Measurements from ENCODE around the gene IGFALS.

The IGFALS gene

DNA sequence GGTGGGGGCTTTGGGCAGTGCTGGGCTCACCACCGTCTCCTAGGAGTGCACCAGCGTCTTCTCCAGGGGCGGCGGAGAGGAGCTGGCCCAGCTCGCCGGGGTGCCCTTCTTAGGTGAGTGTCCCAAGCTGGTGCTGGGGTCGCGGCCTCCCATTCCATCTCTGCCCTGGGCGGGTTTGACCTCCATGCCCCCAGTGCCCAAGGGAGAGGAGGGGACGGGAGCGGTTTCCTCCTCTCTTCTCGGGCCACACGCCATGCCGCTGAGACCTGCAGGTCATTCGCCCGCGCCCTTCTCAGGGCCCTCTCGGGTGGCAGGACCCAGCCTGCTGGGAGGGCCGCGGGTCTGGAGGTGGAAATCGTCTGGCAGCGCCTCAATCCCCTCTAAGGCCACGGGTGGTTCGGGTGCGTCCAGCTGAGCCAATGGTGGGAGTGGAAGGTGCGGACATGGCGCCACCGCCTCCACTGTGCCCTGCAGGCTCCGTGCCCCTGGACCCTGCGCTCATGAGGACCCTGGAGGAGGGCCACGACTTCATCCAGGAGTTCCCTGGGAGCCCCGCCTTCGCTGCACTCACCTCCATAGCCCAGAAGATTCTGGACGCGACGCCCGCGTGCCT lies 5.3 kb downstream of the IGFALS start:
- no peak for DNase-seq

DNA sequence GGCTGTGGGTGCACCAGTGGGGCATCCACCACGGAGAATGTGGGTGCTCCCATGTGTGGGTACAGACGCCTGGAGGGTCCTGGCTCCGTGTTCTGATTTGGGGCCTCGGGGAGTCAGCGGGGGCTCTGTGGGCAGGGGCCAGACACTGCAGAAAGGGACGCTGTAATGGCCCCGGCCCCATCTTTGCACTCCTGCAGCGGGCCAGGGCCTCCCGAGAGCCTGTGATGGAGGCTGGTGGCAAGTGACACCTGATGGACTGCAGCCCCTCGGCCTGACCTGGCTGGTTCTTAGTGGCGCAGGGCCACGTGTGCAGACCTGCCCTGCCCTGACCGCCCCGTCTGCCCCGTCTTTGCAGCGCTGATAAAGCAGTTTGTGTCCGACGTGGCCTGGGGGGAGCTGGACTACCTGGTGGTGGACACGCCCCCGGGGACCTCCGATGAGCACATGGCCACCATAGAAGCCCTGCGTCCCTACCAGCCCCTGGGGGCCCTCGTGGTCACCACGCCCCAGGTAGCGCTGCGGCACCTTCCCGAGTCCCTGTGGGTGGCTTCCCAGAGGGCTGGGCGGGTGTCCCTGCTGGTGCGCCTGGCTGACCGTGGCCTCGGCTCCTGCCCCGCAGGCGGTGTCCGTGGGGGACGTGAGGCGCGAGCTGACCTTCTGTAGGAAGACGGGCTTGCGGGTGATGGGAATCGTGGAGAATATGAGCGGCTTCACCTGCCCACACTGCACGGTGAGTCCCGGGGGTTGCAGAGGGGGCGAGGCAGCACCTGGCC lies 6.0 kb downstream of the IGFALS start:
- no peak for DNase-seq

DNA sequence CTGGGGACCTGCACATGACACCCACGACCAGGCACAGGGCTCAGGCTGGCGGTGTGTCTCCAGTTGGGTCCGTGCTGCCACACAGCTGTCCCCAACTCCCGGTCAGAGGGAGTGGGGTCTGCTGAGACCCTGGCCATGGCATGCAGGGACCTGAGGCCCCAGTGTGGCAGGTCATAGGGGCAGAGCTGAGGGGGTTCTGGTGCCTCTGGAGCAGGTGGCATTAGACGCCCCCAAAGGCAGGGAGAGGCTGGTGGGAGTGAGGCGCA lies 6.5 kb downstream of the IGFALS start:
- no peak for DNase-seq

DNA sequence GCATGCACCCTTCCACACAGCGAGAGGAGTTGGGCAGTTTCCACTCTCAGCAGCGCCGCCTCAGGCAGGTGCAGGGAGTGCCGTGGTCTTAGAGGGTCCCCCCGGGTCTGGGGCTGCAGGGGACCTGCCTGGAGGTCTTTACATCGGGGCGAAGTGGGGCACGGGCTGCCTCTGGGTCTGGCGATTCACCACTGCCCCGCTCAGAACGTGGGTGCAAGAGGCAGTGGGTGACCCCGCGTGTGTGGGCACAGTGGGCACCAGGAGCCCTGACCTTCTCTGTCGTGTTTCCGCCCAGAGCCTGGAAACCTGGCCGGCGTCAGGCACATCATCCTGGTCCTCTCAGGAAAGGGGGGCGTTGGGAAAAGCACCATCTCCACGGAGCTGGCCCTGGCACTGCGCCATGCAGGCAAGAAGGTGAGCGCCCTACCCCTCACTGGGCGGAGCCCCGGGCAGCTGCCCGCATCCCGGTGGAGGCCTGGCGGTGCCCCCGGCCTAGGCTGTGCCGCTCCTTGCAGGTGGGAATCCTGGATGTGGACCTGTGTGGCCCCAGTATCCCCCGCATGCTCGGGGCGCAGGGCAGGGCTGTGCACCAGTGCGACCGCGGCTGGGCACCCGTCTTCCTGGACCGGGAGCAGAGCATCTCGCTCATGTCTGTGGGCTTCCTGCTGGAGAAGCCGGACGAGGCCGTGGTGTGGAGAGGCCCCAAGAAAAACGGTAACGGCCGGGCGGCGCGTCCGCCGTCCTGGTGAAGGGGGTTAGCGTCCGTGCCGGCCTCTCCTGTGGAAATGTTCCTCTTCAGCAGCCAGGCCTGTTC lies 7.1 kb downstream of the IGFALS start:
- DNase-seq: no peak

DNA sequence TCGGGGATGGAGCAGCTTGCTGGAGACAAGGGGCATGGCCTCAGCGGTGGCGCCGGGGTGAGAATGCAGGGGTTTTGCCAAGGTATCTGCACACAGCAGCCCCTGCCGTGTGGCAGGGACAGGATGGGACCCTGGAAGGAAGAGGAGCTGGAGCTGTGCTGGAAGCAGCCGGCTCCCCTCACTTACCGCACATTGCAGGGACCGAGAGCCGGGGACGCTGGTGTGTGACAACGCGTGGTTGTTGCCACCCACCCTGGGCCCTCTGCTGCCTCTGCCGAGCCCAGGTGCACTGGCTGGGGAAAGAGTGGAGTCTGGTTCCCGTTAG lies 7.7 kb downstream of the IGFALS start:
- DNase-seq: no peak

DNA sequence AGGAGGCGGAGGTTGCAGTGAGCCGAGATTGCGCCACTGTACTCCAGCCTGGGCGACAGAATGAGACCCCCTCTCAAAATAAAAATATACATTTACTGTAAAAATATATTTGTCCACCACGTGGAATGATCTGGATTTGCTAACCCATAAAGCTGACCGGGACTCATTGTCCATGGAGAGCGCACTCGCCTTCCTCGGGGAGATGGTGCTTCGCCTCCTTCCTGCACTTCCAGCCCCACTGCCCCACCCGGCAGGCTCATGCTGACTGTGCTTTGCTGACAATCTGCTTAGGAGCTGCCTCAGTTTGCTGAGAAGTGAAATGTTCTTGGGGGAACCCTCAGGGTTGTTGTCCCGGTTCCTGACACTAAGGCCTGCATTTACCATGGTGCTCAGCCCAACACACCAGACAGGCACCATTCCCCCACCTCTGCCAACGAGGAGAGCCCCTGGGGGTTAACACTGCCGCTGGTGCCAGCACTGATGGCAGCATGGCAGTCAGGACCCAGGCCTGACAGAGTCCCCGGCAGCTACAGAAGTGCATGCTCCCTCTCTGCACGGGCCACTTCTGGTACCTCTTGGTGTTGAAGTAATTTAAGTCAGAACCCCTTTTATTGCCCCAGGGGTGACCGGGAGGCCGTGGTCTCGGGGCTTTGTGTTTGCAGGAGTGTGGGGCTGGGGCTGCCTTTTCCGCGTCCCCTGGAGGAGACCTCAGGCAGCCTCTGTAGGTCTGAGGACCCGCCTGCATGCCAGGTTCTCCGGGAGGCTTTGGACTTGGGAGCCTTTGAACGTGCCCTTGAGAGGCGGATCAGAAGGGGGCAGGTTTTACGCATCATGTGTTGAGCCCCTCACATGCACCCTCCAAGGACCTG lies 8.3 kb downstream of the IGFALS start:
- DNase-seq: no peak

DNA sequence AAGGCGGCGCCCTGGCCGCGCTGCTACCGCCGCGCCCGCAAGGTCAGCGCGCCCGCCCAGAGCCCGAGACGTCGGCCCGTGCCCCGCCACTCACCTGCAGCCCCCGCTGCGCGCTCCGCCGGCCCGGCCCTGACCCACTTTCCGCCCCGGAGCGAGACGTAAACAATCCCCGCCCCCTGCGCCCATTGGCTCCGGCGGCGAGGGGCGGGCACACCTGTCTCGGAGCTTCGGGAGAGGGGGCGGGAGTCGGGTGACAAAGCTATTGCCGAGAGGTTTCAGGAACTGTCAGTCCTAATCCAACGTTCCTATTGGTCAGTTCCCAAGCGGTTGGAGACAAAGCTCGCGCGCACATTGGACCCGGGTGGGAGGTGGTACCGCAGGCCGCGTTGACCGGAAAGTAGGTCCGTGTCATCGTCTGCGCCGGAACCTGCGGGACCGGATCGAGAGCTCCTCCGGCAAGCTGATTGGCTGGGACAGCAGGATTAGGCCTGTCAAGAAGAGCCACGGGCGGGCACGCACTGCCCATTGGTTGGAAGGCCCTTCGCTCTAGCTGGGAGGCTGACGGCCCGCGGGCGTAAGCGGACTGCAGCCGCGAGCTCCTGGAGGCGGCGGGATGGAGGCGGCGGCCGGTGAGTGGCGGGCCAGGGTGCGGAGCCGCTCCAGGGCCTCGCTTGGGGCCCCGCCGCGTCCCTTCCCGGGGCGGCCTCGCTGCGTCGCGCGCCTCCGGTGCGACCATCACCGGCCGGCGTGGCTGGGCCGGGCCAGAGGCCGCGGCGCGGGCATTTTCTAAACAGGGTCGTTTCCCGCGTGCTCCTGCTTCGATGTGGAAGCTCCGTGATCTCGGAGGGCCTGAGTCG lies 10.9 kb downstream of the IGFALS start, which contains the start of the genes NUBP2 and SPSB3:
NUBP2 (plus strand) TSS at position 553 of the 857 bp plus-strand sequence; CDS start at position 614, 61 bp downstream.
SPSB3 (minus strand) TSS at position 164 of the 857 bp plus-strand sequence. CDS start 1,088 bp downstream, outside the sequence.
- DNase-seq: peak; percentile 99

DNA sequence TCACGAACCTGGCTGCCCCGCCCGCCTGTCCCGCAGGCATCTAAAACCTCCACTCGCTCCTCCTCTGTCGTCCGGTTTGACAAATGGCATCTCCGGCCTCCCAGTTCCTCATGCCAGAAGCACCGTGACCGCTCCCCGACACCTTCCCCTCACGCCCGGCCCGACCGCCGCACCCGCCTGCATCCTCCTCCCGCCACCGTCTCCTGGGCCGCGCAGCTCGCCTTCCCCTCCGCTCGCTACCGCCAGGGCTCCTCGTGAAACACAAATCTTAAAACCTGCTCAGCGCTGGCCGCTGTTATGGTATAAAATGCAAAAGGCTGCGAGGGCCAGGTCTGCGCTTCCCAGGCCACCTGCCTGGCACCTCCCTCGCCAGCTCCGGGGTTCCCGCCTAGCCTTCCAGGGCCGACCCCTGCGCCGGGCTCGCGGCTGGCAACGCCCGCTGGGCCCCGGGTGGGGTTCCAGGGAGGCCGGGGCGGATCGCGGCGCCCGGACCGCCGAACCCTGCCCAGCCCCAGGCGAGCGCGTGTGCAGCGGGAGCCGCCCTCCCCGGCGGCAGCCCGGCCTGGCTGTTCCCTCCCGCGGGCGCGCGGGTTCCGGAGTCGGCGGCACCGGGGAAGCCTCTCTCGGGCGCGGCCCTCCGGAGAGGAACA lies 11.6 kb downstream of the IGFALS start:
- DNase-seq: no peak

DNA sequence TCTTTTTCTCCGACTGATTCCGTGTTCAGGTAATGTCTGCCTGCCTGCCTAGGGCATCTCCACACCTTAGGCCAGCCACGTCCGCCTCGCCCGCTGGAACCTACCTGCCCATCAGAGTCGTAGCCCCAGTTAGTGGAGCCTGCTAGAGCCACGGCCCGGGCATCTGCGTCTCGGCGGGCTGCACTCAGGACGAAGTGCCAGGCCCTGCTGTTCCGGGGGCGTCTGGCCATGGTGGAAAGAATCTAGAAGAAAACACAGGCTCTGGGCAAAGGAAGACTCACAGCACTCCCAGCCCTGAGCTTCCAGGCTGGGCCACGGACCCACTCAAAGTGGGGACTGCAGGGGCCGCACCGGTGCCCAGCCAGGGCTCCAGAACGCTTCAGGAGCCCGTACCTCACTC lies 12.3 kb downstream of the IGFALS start:
- DNase-seq: no peak

DNA sequence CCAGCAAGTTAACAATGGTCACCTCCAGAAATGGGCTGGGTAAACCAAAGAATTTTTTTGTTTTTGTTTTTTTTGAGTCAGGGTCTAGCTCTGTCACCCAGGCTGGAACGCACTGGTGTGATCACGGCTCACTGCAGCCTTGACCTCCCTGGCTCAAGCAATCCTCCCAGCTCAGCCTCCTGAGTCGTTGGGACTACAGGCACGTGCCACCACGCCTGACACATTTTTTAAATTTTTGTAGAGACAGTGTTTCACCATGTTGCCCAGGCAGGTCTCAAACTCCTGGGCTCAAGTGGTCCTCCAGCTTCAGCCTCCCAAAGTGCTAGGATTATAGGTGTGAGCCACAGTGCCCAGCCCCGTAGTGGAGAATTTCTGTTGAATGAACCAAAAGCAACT lies 12.8 kb downstream of the IGFALS start:
- no peak for DNase-seq

DNA sequence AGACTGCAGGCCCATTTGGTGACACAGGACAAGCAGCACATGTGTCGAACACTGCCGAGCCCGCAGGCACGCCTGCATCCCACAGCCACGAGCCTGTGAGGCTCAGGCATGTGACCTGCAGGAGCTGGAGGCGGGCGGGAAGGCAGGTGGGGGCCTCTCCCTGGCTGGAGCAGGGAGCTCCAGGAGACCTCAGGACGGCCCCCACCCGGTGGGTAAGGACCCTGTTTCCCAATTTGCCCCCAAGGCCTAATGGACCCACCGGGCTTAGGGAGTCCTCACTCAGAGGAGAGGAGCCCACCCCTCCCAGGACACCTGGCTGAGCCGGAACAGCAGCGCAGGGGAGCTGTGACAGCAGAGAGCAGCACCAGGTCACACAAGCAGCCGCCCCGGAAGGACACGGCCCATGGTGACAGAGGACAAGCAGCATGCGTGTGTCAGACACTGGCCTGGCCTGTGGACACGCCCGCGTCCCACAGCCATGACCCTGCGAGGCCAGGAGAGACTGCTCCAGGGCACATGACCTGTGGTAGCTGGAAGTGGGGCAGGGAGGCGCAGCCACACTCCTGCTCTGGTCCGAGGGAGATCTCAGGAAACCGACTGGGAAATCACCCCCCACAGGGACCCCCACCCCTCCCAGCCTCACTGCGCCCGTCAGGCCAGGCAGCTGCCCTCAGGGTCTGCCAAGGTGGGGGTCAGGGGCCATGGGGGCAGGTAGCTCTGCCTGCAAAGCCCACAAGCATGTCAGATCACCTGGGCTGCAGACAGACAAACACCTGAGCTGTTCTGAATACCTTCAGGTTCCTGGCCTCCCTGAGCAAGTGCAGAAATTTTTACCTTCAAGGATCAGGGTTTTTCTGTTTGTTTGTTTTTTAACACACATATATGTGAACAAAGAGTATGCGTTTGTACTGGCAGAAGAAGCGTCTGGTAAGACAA lies 13.5 kb downstream of the IGFALS start:
- DNase-seq: no peak

DNA sequence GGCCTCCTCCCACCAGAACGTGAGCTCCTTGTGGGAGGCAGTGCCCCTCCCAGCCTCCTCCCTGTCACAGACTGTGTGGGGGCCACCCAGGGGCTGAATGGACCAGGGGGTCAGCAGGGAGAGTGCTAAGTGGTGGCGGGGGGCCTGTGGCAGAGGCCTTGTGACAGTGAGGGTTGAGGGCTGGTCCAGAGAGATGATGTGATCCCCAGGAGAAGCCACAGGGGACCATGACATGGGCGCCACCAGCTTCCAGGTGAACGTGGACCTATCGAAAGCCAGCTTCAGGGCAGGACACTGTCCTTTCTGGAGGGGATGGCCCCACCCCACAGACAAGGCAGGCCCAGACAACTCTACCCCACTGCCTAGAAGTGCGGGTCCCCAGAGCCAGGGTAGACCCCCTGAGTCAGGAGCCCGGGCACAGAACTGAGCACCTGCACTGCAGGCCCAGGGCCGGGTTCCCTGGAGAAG lies 14.2 kb downstream of the IGFALS start:
- no peak for DNase-seq

DNA sequence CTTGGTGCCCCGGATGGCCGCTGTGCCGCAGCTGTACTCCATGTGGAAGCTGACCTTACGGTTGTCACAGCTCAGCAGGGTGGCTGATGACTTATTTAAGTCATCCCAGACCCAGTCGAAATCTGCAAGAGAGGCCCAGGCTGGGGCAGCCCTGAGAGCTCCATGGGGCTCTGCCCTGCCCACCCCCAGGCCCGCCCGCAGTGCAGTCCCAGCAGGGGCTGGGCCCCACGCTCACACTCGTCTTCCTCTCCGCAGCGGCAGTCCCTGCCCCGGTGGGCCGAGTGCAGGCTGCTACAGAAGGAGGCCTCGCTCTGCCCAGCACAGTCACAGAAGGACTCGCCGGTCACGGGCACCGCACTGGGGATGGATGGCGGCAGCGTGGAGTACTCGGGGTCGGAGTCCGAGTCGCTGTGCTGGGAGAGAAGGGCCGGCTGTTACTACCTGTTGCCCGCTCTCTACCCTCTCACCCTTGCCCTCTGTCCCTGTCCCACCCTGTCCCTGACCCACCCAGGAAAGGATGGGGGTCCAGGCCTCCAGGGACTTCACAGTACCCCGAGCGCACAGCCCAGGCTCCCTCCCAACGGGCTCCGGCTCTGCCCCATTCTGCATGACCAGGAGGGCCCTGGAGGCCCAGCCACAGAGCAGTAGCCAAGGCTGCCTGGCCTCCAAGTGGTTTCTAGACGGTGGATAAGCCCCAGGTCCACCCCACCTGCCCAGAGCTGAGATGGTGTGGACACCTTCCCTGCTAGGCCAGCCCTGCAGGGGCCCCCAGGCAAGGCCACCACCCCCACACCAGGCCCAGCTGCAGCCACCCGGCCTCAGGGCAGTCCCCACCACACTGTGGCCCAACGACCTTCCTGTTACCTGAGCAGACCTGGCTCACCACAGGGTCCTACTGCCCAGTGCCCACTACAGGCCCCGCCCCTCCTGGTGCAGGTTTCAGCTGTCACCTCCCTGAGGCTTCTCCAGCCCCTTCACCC lies 15.0 kb downstream of the IGFALS start:
- no peak for DNase-seq

DNA sequence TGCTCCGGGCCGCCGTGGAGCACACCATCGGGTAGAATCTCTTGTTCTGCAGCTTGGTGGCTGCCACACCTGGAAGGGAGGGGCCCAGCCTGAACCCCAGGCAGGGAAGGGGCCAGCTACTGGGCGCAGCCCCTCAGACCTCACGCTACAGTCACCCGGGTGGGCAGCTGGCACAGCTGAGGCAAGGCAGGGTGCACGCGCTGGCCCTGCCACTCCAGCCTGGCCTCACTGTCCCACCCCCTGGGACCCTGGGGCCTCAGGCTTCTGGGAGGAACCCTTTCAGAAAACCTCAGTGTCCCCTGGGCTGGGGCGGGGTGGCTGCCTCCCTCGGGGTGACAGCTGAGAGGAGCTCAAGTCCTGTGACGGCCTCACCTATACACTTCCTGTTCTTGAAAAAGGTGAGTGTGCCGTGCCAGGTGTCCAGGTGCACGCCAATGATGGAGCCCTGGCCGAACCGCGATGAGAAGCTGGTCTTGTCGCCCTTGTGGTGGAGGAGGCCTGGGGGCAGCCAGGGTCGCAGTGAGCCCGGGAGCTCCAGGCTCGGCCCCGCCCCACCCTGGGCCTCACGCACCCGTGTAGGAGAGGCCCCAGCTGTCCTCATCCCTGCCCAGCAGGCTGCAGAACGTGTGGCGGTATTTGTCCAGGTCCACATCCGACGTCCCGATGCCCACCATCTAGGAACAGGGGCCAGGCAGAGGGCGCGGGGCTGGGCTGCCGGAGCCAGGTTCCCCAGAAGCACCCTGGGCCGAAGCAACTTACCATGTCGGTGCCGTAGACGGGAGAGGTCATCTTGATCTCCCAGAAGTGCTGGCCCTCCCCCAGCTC lies 15.9 kb downstream of the IGFALS start:
- no peak for DNase-seq

DNA sequence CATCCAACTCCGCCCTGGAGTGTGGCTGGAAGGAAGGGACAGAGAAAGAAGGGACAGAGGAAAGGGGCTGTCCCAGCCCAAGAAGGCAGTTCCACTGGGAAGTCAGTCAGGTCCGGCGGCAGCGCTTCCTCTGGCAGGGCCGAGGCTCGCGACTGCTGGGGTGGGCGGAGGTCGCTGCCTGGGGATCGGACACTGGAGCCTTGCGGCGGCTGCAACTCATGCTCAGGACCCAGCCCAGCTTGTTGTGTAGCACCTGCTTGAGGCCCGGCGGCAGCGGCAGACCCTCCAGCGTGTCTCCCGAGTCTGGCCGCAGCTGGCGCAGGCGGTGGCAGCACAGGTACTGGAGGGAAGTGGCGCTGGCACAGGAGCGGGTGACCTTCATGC lies 16.5 kb downstream of the IGFALS start:
- no peak for DNase-seq

DNA sequence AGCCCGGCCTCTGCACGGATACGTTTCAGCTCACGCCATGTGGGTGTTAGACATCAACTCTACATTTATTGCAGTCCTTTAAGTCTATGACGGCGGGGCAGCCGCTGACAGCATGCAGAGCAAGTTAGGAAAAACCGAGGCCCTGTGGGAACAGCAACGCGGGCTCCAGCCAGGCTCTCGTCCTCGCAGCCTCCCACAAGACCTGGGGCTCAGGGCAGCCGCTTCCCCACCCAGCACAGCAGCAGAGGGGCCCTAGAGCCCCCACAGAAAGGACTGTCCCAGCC lies 16.9 kb downstream of the IGFALS start:
- DNase-seq: no peak

DNA sequence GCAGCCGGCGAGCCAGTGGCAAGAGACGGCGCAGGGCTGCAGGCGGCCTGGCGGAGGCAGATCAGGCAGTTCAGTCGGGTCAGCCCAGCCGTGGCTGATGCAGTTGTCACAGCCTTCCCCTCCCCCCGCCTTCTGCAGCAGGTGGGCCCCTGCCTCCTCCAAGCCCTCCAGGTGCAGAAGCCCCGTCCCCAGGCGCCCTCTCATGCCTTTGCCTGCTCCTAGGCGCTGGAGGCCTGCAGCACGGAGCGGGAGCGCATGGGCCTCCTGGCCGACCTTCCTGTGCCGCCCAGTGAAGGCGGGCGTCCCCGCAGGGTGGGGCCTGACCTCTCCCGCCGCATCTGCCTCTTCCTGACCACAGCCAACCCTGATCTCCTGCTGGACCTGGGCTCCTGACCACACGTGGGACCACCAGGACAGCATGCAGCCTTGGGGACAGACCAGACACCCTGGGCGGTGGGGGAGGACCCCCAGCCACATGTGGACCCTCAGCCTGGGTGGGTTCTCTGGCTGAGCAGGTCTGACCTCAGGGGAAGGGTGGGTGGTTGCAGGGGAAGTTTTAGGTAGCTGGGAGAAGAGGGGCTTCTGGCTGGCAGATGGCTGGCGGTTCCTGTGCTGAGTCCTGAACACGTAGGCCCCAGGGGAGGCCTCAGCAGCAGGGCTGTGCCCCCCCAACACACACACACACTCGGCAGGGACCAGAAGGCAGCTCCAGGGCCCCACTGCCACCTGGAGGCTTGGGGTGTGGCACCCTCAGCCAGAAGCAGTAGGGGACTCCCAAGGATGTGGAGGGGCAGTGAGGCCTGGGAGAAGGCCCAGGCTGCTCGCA lies 17.4 kb downstream of the IGFALS start:
- DNase-seq: no peak
